Lower leg skin (tissue), 3 donors: ENCODE data around the gene WDR20.

Experiments
- CTCF ChIP-seq, 3 donors: fragments of 450-650 bp; IDR thresholded peaks; one replicate each; pipeline ENCODE4 v1.5.1; 2016; ENCODE audit warnings: antibody characterized with exemption in 3 of 3, mild to moderate bottlenecking in 3 of 3, moderate library complexity in 2 of 3
- POLR2A ChIP-seq, 2 donors: fragments of 450-650 bp; IDR thresholded peaks; one replicate each; pipeline ENCODE4 v1.6.1; 2016 to 2017; ENCODE audit warnings: antibody characterized with exemption in 2 of 2, mild to moderate bottlenecking in 1 of 2, moderate library complexity in 1 of 2

- TF ChIP-seq POLR2A (IDR thresholded peaks at IDR 0.05), result no peak
- TF ChIP-seq CTCF (IDR thresholded peaks at IDR 0.05), result no peak
Observed at GRCh38 chr14:102226356-102227125, 86.8 kb downstream of the WDR20 start.
